K562 (cell line): ENCODE data around the gene SPEM2. TPM values are rescaled to one million over a fixed set of nuclear protein-coding genes. Genes with fewer than 3 reads are reported as not detected.

Experiments
- ATF1 ChIP-seq, 2 experiments: fragments of 450-650 bp in 1 of 2; IDR thresholded peaks; 2 replicates each; pipeline ENCODE4 v1.6.1; 2016; ENCODE audit warnings: missing compliant biosample characterization in 1 of 2, missing genetic modification characterization in 1 of 2
- C11orf30 ChIP-seq: fragments of 450-650 bp; IDR thresholded peaks from 2 replicates; pipeline ENCODE4 v1.6.1; 2016; ENCODE audit warnings: low read depth, mild to moderate bottlenecking
- CREM ChIP-seq: IDR thresholded peaks from 2 replicates; pipeline ENCODE4 v1.6.1; 2014; ENCODE audit warnings: antibody characterized with exemption, low read depth
- ESRRA ChIP-seq: fragments of 450-650 bp; IDR thresholded peaks from 2 replicates; pipeline ENCODE4 v1.6.1; 2014; ENCODE audit warnings: low read depth, mild to moderate bottlenecking, moderate library complexity, borderline replicate concordance
- GTF2B ChIP-seq: IDR thresholded peaks from 2 replicates; pipeline ENCODE4 v1.6.1; 2011; ENCODE audit not compliant: insufficient read length; ENCODE audit errors: extremely low read depth
- POLR2G ChIP-seq: fragments of 200-400 bp; formaldehyde crosslinking; IDR thresholded peaks from 2 replicates; pipeline ENCODE4 v1.6.1; 2017; ENCODE audit warnings: low read depth, mild to moderate bottlenecking, antibody characterized with exemption, low read length, moderate library complexity
- SAFB2 ChIP-seq: fragments of 200-400 bp; formaldehyde crosslinking; IDR thresholded peaks from 2 replicates; pipeline ENCODE4 v1.6.1; 2018; ENCODE audit warnings: borderline replicate concordance, low read length, low read depth, moderate library complexity; ENCODE audit not compliant: severe bottlenecking
- SIN3A ChIP-seq, 2 experiments: fragments of 150-350 bp in 1 of 2; IDR thresholded peaks; 2 replicates each; pipeline ENCODE4 v1.6.1; 2011 to 2016; ENCODE audit warnings: borderline replicate concordance in 2 of 2, low read depth in 2 of 2, low read length in 2 of 2, mild to moderate bottlenecking in 2 of 2, moderate library complexity in 2 of 2; ENCODE audit not compliant: control insufficient read depth in 1 of 2
- SMARCC2 ChIP-seq: fragments of 450-650 bp; IDR thresholded peaks from 2 replicates; pipeline ENCODE4 v1.6.1; 2017; ENCODE audit warnings: antibody characterized with exemption, moderate library complexity, mild to moderate bottlenecking, low read depth
- SRF ChIP-seq, 2 experiments: fragments of 250-450, 450-650 bp in 1 of 2; sonication (Bioruptor Pico) in 1 of 2; sonication (generic) in 1 of 2; formaldehyde crosslinking; IDR thresholded peaks; 2 replicates each; pipeline versions ENCODE4 v1.5.0 to v1.5.1; 2020 to 2022; ENCODE audit warnings: mild to moderate bottlenecking in 1 of 2, missing genetic modification reagents in 1 of 2
- ZNF584 ChIP-seq: fragments of 200-800 bp; sonication (Bioruptor generic); IDR thresholded peaks from 2 replicates; pipeline ENCODE4 v1.6.1; 2016; ENCODE audit warnings: low read depth, mild to moderate bottlenecking, missing genetic modification characterization, missing compliant biosample characterization
- ZNF740 ChIP-seq, 3 experiments: fragments of 200-800 bp in 1 of 3; sonication (Bioruptor generic) in 1 of 3; sonication (generic) in 1 of 3; formaldehyde crosslinking in 1 of 3; IDR thresholded peaks; 2 replicates each; pipeline versions ENCODE4 v1.6.1 to v1.8.0; 2016 to 2022; ENCODE audit warnings: mild to moderate bottlenecking in 2 of 3, missing compliant biosample characterization in 2 of 3, missing genetic modification characterization in 2 of 3, missing genetic modification reagents in 1 of 3
- polyA plus RNA-seq, 8 experiments: library from polyadenylated mRNA; depleted of rRNA in 4 of 8; stranded (reverse) in 5 of 8; unstranded in 3 of 8; fragments of >200 nt; fragmentation: Nextera tagmentation in 2 of 8; fragmentation: Illumina TruSeq in 1 of 8; extraction: Ambion mirVana in 2 of 8; extraction: Trizol in 1 of 8; gene quantifications; 2 replicates each; pipeline versions ENCODE4 v1.2.1 to v1.2.3, GENCODE V29; 2011 to 2014; ENCODE audit warnings: inconsistent platforms in 1 of 8, missing spikeins in 1 of 8
- total RNA-seq, 7 experiments: library from RNA; depleted of rRNA in 6 of 7; stranded (reverse); fragments of >200 nt in 6 of 7; fragmentation: Illumina TruSeq in 2 of 7; extraction: Trizol in 2 of 7; gene quantifications; 2 replicates each; pipeline versions ENCODE4 v1.2.1 to v1.2.3, GENCODE V29; 2011 to 2021; ENCODE audit warnings: low replicate concordance in 1 of 7
- TF ChIP-seq, protein P1 (sequence below): fragments of 450-650 bp; IDR thresholded peaks from 2 replicates; pipeline ENCODE4 v1.6.1; 2017; ENCODE audit warnings: antibody characterized with exemption
- TF ChIP-seq, protein P2 (sequence below): fragments of 450-650 bp; IDR thresholded peaks from 2 replicates; pipeline ENCODE4 v1.6.1; 2016; ENCODE audit warnings: borderline replicate concordance

Gene SPEM2
- total and polyA plus RNA-seq, 9 of the 15 experiments (the other 6 are each of a cell fraction or from before 2014, with no cell fraction given): not detected

GRCh38 chr17:7403977-7404736, 21.3 kb upstream of the SPEM2 start, which contains the start of gene TMEM256 (continued):
- TF ChIP-seq SIN3A (IDR thresholded peaks at IDR 0.05; ENCODE audit: borderline replicate concordance in 2 of 2, control insufficient read depth in 1 of 2, low read depth in 2 of 2, low read length in 2 of 2) (peak; percentile 63 to 66; a peak in 1 of 4 replicates), ZNF740 (CRISPR knock-in tag; IDR thresholded peaks at IDR 0.05) (0 out of 2 replicates have a peak, but pooled peaks have one; percentile 79), ZNF740 (tag; IDR thresholded peaks at IDR 0.05) (no peak), GTF2B (no peak), POLR2G (peak; percentile 97), ZNF584 (CRISPR knock-in tag) (no peak), SAFB2 (no peak), ATF1 (CRISPR knock-in tag; IDR thresholded peaks at IDR 0.05) (no peak), ATF1 (tag; IDR thresholded peaks at IDR 0.05) (peak; percentile 64), C11orf30 (peak; percentile 85), SMARCC2 (peak; percentile 30; the same call in 1 of the 2 replicates), CREM (0 out of 2 replicates have a peak, but pooled peaks have one; percentile 44), SRF (CRISPR knock-in tag; IDR thresholded peaks at IDR 0.05) (peak in 1 of 2 experiments; percentile 27; a peak in 1 of 4 replicates), ESRRA (peak; percentile 58; the same call in 1 of the 2 replicates)
- TF ChIP-seq, protein P1, sequence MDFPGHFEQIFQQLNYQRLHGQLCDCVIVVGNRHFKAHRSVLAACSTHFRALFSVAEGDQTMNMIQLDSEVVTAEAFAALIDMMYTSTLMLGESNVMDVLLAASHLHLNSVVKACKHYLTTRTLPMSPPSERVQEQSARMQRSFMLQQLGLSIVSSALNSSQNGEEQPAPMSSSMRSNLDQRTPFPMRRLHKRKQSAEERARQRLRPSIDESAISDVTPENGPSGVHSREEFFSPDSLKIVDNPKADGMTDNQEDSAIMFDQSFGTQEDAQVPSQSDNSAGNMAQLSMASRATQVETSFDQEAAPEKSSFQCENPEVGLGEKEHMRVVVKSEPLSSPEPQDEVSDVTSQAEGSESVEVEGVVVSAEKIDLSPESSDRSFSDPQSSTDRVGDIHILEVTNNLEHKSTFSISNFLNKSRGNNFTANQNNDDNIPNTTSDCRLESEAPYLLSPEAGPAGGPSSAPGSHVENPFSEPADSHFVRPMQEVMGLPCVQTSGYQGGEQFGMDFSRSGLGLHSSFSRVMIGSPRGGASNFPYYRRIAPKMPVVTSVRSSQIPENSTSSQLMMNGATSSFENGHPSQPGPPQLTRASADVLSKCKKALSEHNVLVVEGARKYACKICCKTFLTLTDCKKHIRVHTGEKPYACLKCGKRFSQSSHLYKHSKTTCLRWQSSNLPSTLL: peak; percentile 73
- TF ChIP-seq, protein P2, sequence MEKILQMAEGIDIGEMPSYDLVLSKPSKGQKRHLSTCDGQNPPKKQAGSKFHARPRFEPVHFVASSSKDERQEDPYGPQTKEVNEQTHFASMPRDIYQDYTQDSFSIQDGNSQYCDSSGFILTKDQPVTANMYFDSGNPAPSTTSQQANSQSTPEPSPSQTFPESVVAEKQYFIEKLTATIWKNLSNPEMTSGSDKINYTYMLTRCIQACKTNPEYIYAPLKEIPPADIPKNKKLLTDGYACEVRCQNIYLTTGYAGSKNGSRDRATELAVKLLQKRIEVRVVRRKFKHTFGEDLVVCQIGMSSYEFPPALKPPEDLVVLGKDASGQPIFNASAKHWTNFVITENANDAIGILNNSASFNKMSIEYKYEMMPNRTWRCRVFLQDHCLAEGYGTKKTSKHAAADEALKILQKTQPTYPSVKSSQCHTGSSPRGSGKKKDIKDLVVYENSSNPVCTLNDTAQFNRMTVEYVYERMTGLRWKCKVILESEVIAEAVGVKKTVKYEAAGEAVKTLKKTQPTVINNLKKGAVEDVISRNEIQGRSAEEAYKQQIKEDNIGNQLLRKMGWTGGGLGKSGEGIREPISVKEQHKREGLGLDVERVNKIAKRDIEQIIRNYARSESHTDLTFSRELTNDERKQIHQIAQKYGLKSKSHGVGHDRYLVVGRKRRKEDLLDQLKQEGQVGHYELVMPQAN: peak; percentile 72; the same call in 1 of the 2 replicates
